H1 (cell line): ENCODE data around the gene WIPF3. TPM values are rescaled to one million over a fixed set of nuclear protein-coding genes. Genes with fewer than 3 reads are reported as not detected.

ENCODE experiments used
- CTCF ChIA-PET: fragments of 300-600 bp; sonication (Branson Sonifier 250); formaldehyde crosslinking; loops from one replicate; lab custom pipeline; 2021; ENCODE audit not compliant: partially characterized antibody; lab: Charles Lee
- POLR2A ChIA-PET: fragments of 300-600 bp; sonication (Branson Sonifier 250); formaldehyde crosslinking; loops from one replicate; lab custom pipeline; 2021; ENCODE audit warnings: inconsistent platforms; ENCODE audit not compliant: partially characterized antibody; lab: Charles Lee
- DNase-seq, 2 experiments: peaks; one replicate each; pipeline versions ENCODE4 v3.0.0 to v3.0.0-alpha.2; 2010 to 2022; ENCODE audit warnings: low spot score in 2 of 2, low read depth in 1 of 2, mixed read lengths in 1 of 2
- FAIRE-seq: peaks from 2 replicates; lab custom pipeline; 2011; peaks lifted over from hg19 to GRCh38; lab: Jason Lieb, UNC
- H2AFZ ChIP-seq: 2 replicates; pipeline ENCODE4 v1.8.1; 2012; ENCODE audit warnings: low read length, inconsistent platforms
- H2AK5ac ChIP-seq: 2 replicates; pipeline ENCODE4 v1.6.1; 2013; ENCODE audit warnings: low read depth, low read length
- H2BK120ac ChIP-seq: replicated peaks from 2 replicates; pipeline ENCODE3; 2013; ENCODE audit warnings: low read depth, low read length, inconsistent platforms
- H2BK12ac ChIP-seq: 2 replicates; pipeline ENCODE4 v1.6.1; 2013; ENCODE audit warnings: low read depth, low read length
- H2BK15ac ChIP-seq: 2 replicates; pipeline ENCODE4 v1.6.1; 2013; ENCODE audit warnings: low read length
- H2BK20ac ChIP-seq: 2 replicates; pipeline ENCODE4 v1.6.1; 2013; ENCODE audit warnings: low read length
- H2BK5ac ChIP-seq: 2 replicates; pipeline ENCODE4 v1.6.1; 2013; ENCODE audit warnings: low read depth, low read length
- H3K14ac ChIP-seq: 2 replicates; pipeline ENCODE4 v1.6.1; 2013; ENCODE audit warnings: inconsistent platforms; ENCODE audit not compliant: insufficient read length
- H3K18ac ChIP-seq: 2 replicates; pipeline ENCODE4 v1.6.1; 2013; ENCODE audit warnings: low read length; ENCODE audit errors: extremely low read depth
- H3K23ac ChIP-seq: 2 replicates; pipeline ENCODE4 v1.6.1; 2013; ENCODE audit warnings: inconsistent platforms; ENCODE audit not compliant: insufficient read length
- H3K23me2 ChIP-seq: 2 replicates; pipeline ENCODE4 v1.6.1; 2013; ENCODE audit warnings: low read depth, low read length
- H3K27ac ChIP-seq: 2 replicates; pipeline ENCODE4 v1.6.1; 2011; ENCODE audit warnings: low read depth, low read length, inconsistent platforms
- H3K27me3 ChIP-seq, 4 experiments: replicated peaks in 1 of 4; 1 replicate in 1 of 4; 2 replicates in 3 of 4; pipeline versions ENCODE4 v1.6.1 to v1.8.1; 2011 to 2013; ENCODE audit warnings: low read length in 3 of 4, mild to moderate bottlenecking in 3 of 4, inconsistent platforms in 2 of 4, mixed read lengths in 2 of 4, moderate library complexity in 1 of 4; ENCODE audit not compliant: control insufficient read depth in 3 of 4, insufficient read depth in 3 of 4; ENCODE audit errors: extremely low read depth in 1 of 4
- H3K36me3 ChIP-seq, 4 experiments: 2 replicates each; pipeline versions ENCODE4 v1.6.1 to v1.8.1; 2011 to 2013; ENCODE audit warnings: mild to moderate bottlenecking in 4 of 4, low read length in 3 of 4, moderate library complexity in 2 of 4, control low read depth in 1 of 4, inconsistent platforms in 1 of 4; ENCODE audit not compliant: insufficient read depth in 4 of 4, control insufficient read depth in 2 of 4
- H3K4ac ChIP-seq: replicated peaks from 2 replicates; pipeline ENCODE3; 2013; ENCODE audit warnings: low read length, low read depth, mixed read lengths, inconsistent platforms; ENCODE audit not compliant: insufficient read length
- H3K4me1 ChIP-seq, 4 experiments: replicated peaks in 1 of 4; 1 replicate in 1 of 4; 2 replicates in 3 of 4; pipeline versions ENCODE4 v1.6.1 to v1.8.1; 2011 to 2013; ENCODE audit warnings: low read length in 3 of 4, inconsistent platforms in 2 of 4, mixed read lengths in 1 of 4; ENCODE audit not compliant: insufficient read depth in 4 of 4, control insufficient read depth in 3 of 4
- H3K4me2 ChIP-seq, 2 experiments: 2 replicates each; pipeline versions ENCODE4 v1.6.1 to v1.8.1; 2011 to 2013; ENCODE audit warnings: low read depth in 2 of 2, low read length in 2 of 2, control low read depth in 1 of 2, inconsistent platforms in 1 of 2, mild to moderate bottlenecking in 1 of 2; ENCODE audit not compliant: insufficient read depth in 1 of 2
- H3K4me3 ChIP-seq, 4 experiments: fragments of 200-600, 300-600 bp in 1 of 4; sonication (generic), shearing (Covaris generic), sonication (Bioruptor Twin) in 1 of 4; 2 replicates each; pipeline versions ENCODE4 v1.5.1 to v1.8.1; 2011 to 2016; ENCODE audit warnings: low read length in 4 of 4, low read depth in 3 of 4, control low read depth in 2 of 4, inconsistent platforms in 2 of 4, mild to moderate bottlenecking in 2 of 4, mixed read lengths in 1 of 4, moderate library complexity in 1 of 4; ENCODE audit not compliant: insufficient read depth in 2 of 4; ENCODE audit errors: extremely low read depth in 1 of 4
- H3K56ac ChIP-seq: replicated peaks from 2 replicates; pipeline ENCODE3; 2013; ENCODE audit warnings: low read depth, mild to moderate bottlenecking, mixed read lengths, low read length, inconsistent platforms; ENCODE audit not compliant: insufficient read length
- H3K79me1 ChIP-seq: 2 replicates; pipeline ENCODE4 v1.6.1; 2013; ENCODE audit warnings: low read depth, low read length, control low read depth
- H3K79me2 ChIP-seq, 2 experiments: 2 replicates each; pipeline versions ENCODE4 v1.6.1 to v1.8.1; 2012 to 2013; ENCODE audit warnings: low read length in 2 of 2, mild to moderate bottlenecking in 2 of 2, inconsistent platforms in 1 of 2; ENCODE audit not compliant: insufficient read depth in 2 of 2, control insufficient read depth in 1 of 2
- H3K9ac ChIP-seq, 4 experiments: replicated peaks in 1 of 4; 1 replicate in 1 of 4; 2 replicates in 3 of 4; pipeline versions ENCODE4 v1.6.1 to v1.8.1; 2011 to 2013; ENCODE audit warnings: low read depth in 3 of 4, low read length in 3 of 4, control low read depth in 2 of 4, mild to moderate bottlenecking in 2 of 4, moderate library complexity in 2 of 4, inconsistent platforms in 1 of 4; ENCODE audit errors: extremely low read depth in 1 of 4
- H3K9me3 ChIP-seq, 2 experiments: 2 replicates each; pipeline versions ENCODE4 v1.6.1 to v1.8.1; 2012 to 2013; ENCODE audit warnings: mild to moderate bottlenecking in 2 of 2, moderate library complexity in 2 of 2, control low read depth in 1 of 2, inconsistent platforms in 1 of 2, low read depth in 1 of 2, low read length in 1 of 2, mixed read lengths in 1 of 2; ENCODE audit not compliant: insufficient read depth in 2 of 2
- H4K20me1 ChIP-seq, 2 experiments: replicated peaks in 1 of 2; 2 replicates each; pipeline versions ENCODE3 to v1.8.1; 2011 to 2013; ENCODE audit warnings: inconsistent platforms in 2 of 2, low read length in 2 of 2, mild to moderate bottlenecking in 1 of 2; ENCODE audit not compliant: insufficient read depth in 2 of 2, control insufficient read depth in 1 of 2
- H4K5ac ChIP-seq: 2 replicates; pipeline ENCODE4 v1.6.1; 2013; ENCODE audit warnings: low read length, low read depth, mixed read lengths, inconsistent platforms; ENCODE audit not compliant: insufficient read length
- H4K8ac ChIP-seq: 2 replicates; pipeline ENCODE4 v1.8.0; 2013; ENCODE audit warnings: mild to moderate bottlenecking, moderate library complexity, low read length, inconsistent platforms; ENCODE audit not compliant: insufficient read depth; ENCODE audit errors: extremely low read depth
- H4K91ac ChIP-seq: replicated peaks from 2 replicates; pipeline ENCODE3; 2013; ENCODE audit warnings: low read length, mixed read lengths, inconsistent platforms; ENCODE audit not compliant: insufficient read length
- KDM1A ChIP-seq: fragments of 200-600, 300-600 bp; sonication (generic); IDR thresholded peaks from 2 replicates; pipeline ENCODE4 v1.7.1; 2016; ENCODE audit warnings: mild to moderate bottlenecking, low read length, borderline replicate concordance
- RBBP5 ChIP-seq: IDR thresholded peaks from 2 replicates; pipeline ENCODE4 v1.7.1; 2012; ENCODE audit warnings: low read depth, mild to moderate bottlenecking, inconsistent platforms, low read length, moderate library complexity, borderline replicate concordance
- SAP30 ChIP-seq: fragments of 300-600 bp; sonication (generic); IDR thresholded peaks from 2 replicates; pipeline ENCODE4 v1.7.1; 2012; ENCODE audit warnings: low read length, moderate library complexity, mild to moderate bottlenecking, inconsistent platforms; ENCODE audit not compliant: insufficient read depth, insufficient replicate concordance
- SIRT6 ChIP-seq: IDR thresholded peaks from one replicate; pipeline ENCODE4 v1.7.1; 2012; ENCODE audit warnings: low read length, inconsistent platforms
- TAF7 ChIP-seq: optimal IDR thresholded peaks from 2 replicates; pipeline ENCODE3; 2011; ENCODE audit warnings: low read depth, mild to moderate bottlenecking, inconsistent platforms, low read length, moderate library complexity, borderline replicate concordance
- WGBS, 2 experiments: shearing (Covaris generic) in 1 of 2; methylation state at CpG; one replicate each; pipeline versions ENCODE4 v1.1.6 to v1.1.7; 2013 to 2015; ENCODE audit warnings: low lambda C conversion rate in 2 of 2, mixed read lengths in 2 of 2, inconsistent platforms in 1 of 2, low coverage in 1 of 2, missing lambda C conversion rate in 1 of 2; ENCODE audit not compliant: insufficient replicate concordance in 2 of 2, insufficient coverage in 1 of 2, insufficient read length in 1 of 2; ENCODE audit errors: extremely low coverage in 1 of 2, missing lambda C conversion rate in 1 of 2; 5-methylcytosine and 5-hydroxymethylcytosine counted together
- polyA plus RNA-seq, 7 experiments: library from polyadenylated mRNA; depleted of rRNA in 3 of 7; stranded (reverse) in 5 of 7; unstranded in 2 of 7; fragments of >200 nt in 5 of 7; fragments of 200-250 nt in 2 of 7; gene quantifications; 1 replicate in 5 of 7; 2 replicates in 1 of 7; 4 replicates in 1 of 7; pipeline versions ENCODE4 v1.2.1 to v1.2.3, GENCODE V29; 2011 to 2013; ENCODE audit warnings: missing spikeins in 2 of 7, mixed read lengths in 2 of 7
- total RNA-seq: library from RNA; stranded (reverse); fragmentation: NEBNext Ultra II Directional; extraction: Animal tissue kit (Norgen Biotek cat#: 25700); gene quantifications from 2 replicates; pipeline ENCODE4 v1.2.1, GENCODE V29; 2021
- TF ChIP-seq, protein P1 (sequence below): IDR thresholded peaks from 2 replicates; pipeline ENCODE4 v1.6.1; 2012; ENCODE audit warnings: inconsistent platforms

The WIPF3 gene
- total and polyA plus RNA-seq, 2 of the 8 experiments (the other 6 are each of a cell fraction or from before 2014, with no cell fraction given) = 5.0 to 12.1 TPM

DNA sequence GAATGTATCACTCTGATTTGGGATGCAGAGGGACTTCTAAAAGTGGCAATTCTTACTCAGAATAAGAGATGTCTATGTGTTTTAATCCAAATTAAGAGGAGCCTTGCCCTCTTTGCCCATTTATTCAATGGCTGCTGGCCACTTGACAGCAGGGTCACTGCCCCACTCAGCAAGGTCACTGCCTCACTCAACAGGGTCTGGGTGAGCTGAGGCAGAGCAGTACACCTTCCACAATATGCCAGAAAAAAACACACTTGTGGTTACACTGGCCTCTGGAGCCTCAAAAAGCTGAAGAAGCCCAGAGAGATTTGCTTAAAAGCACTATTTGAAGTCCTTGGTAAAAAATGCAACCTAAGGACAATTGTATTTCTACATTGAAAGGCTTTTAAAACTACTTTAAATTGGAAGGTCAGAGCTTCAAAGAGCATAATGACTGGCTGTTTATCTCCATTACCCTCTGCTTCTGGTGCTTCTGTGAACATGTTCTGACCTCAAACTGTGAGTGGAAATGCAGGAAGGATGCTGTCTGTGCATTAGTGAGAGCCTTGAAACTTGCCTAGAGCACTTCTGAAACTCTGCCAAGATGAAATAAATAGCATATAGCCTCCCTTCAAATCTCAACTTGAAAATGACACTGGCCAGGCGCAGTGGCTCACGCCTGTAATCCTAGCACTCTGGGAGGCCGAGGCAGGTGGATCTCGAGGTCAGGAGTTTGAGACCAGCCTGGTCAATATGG lies 35.1 kb upstream of the WIPF3 start:
- no peak overlapping the region for H3K9ac ChIP-seq
- no peak overlapping the region for H3K4me3 ChIP-seq
- no peaks in the 10 kb centered on the region for H3K9me3 ChIP-seq
- no peak overlapping the region for H2BK20ac ChIP-seq
- H3K36me3 ChIP-seq = no peaks in the 10 kb centered on the region
- H3K27me3 ChIP-seq = no peaks in the 10 kb centered on the region
- H2BK120ac ChIP-seq = no peak overlapping the region
- H2BK15ac ChIP-seq = no peak overlapping the region
- H3K56ac ChIP-seq = no peak overlapping the region
- 91% methylated on average over 4 of the region's 4 CpGs; no CpG with 5 or more reads in 1 of the 2 experiments for WGBS, 2 experiments
- CTCF ChIA-PET = interaction anchor here (0.9 kb wide), 1 partner anchor 150 kb away, joined by 3 read pairs; no protein-coding TSS in a partner anchor
- H3K4ac ChIP-seq = no peak overlapping the region
- H3K4me1 ChIP-seq = no peaks in the 10 kb centered on the region
- FAIRE-seq = no peak
- H4K91ac ChIP-seq = no peak overlapping the region
- H3K14ac ChIP-seq = no peak overlapping the region
- H3K4me2 ChIP-seq = no peak overlapping the region
- H4K8ac ChIP-seq = no peak overlapping the region
- no peak overlapping the region for H3K18ac ChIP-seq
- H3K23me2 ChIP-seq = no peaks in the 10 kb centered on the region
- H3K79me2 ChIP-seq = no peaks in the 10 kb centered on the region
- H2AFZ ChIP-seq = no peak overlapping the region
- H2AK5ac ChIP-seq = no peak overlapping the region
- H2BK5ac ChIP-seq = no peak overlapping the region
- H4K20me1 ChIP-seq = no peaks in the 10 kb centered on the region
- H2BK12ac ChIP-seq = no peak overlapping the region
- TF ChIP-seq KDM1A = no peak
- no peak for TF ChIP-seq SAP30
- no peak for TF ChIP-seq TAF7
- no peak for TF ChIP-seq RBBP5
- TF ChIP-seq, protein P1, sequence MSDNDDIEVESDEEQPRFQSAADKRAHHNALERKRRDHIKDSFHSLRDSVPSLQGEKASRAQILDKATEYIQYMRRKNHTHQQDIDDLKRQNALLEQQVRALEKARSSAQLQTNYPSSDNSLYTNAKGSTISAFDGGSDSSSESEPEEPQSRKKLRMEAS = no peak
- TF ChIP-seq SIRT6 = no peak
- H4K5ac ChIP-seq = no peak overlapping the region
- no peak overlapping the region for H3K27ac ChIP-seq
- H3K79me1 ChIP-seq = no peaks in the 10 kb centered on the region
- POLR2A ChIA-PET = no interaction called here
- DNase-seq = no peak
- no peak overlapping the region for H3K23ac ChIP-seq
